ENCODE results near the gene FRMD5. TPM values are rescaled to one million over a fixed set of nuclear protein-coding genes. Genes with fewer than 3 reads are reported as not detected.

The FRMD5 gene
- total RNA-seq, 2 donors from 2014 or later = 25.5 to 52.3 TPM

DNA sequence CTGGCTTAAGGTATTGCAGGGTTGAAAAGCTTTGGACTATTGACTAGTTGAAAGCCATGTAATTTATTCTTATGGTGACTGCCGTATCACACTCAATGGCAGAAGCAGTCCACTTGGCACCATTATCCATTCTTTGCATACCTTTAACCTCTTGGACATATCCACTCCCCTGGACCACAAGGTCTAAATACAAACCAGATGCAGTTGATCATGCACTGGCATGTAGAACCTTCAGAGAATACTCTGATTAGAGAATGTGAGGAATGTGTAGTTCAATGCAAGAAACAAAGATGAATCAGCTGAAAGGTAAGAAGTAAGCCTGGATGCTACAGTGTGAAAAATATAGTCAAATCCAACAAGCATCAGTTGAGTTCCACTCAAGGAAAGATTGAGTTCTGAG lies 93.1 kb downstream of the FRMD5 start:
- no peaks in the 10 kb centered on the region for H3K27me3 ChIP-seq
- H3K36me3 ChIP-seq = no peaks in the 10 kb centered on the region
- no peak overlapping the region for H3K27ac ChIP-seq
- TF ChIP-seq, protein P1, sequence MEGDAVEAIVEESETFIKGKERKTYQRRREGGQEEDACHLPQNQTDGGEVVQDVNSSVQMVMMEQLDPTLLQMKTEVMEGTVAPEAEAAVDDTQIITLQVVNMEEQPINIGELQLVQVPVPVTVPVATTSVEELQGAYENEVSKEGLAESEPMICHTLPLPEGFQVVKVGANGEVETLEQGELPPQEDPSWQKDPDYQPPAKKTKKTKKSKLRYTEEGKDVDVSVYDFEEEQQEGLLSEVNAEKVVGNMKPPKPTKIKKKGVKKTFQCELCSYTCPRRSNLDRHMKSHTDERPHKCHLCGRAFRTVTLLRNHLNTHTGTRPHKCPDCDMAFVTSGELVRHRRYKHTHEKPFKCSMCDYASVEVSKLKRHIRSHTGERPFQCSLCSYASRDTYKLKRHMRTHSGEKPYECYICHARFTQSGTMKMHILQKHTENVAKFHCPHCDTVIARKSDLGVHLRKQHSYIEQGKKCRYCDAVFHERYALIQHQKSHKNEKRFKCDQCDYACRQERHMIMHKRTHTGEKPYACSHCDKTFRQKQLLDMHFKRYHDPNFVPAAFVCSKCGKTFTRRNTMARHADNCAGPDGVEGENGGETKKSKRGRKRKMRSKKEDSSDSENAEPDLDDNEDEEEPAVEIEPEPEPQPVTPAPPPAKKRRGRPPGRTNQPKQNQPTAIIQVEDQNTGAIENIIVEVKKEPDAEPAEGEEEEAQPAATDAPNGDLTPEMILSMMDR (IDR thresholded peaks at IDR 0.05) = no peak
- H3K4me1 ChIP-seq = peaks cover 0 to 14% of the 10 kb centered on the region in 2 donors
- DNase-seq (ENCODE audit: low spot score) = no peak
- no peaks in the 10 kb centered on the region for H3K9me3 ChIP-seq
- H3K4me3 ChIP-seq = no peak overlapping the region

DNA sequence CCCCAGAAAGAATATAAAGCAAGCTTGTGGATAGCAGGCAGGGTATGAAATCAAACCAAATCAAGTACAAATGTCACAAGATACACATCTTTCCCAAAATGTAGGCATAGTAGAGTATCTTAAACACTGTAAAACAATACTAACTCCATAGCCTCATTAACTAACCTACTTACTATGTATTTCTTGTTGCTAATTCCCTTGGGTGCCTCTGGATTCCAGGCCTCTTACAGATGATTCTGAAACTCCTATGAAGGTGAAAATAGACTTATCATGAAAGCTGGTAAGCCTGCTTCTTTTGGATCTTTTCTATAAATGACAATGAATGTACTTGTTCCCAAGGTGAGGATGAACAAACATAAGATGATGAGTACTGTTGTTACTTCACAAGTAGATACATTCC lies 93.8 kb downstream of the FRMD5 start:
- no peak for DNase-seq (ENCODE audit: low spot score)
- Histone ChIP-seq H3K4me1 (peaks cover 0 to 14% of the 10 kb centered on the region in 2 donors), H3K27me3 (no peaks in the 10 kb centered on the region), H3K4me3 (no peak overlapping the region), H3K9me3 (no peaks in the 10 kb centered on the region), H3K36me3 (no peaks in the 10 kb centered on the region), H3K27ac (no peak overlapping the region)
- TF ChIP-seq, protein P1 (IDR thresholded peaks at IDR 0.05) = no peak

DNA sequence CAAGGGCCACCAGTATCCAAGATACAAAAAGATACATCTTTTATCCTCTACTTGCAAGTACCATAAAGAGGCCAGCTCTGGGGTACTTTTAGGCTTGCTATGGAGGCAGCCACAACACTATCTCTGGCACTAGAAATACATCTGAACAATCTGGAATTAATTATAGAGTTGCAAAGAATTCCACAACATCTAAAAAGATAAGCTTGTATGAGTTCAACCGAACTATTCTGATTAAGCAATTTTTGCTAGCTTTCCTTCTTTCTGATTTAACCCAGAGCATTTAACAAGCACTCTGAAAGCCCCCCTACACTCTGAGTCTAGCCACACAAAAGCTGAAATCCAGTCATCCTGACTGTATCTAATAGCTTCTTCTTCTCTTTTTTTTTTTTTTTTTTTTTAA lies 95.4 kb downstream of the FRMD5 start:
- Histone ChIP-seq H3K4me3 (no peak overlapping the region), H3K27ac (no peak overlapping the region), H3K9me3 (no peaks in the 10 kb centered on the region), H3K36me3 (no peaks in the 10 kb centered on the region), H3K27me3 (no peaks in the 10 kb centered on the region), H3K4me1 (peaks cover 0 to 14% of the 10 kb centered on the region in 2 donors)
- TF ChIP-seq, protein P1 (IDR thresholded peaks at IDR 0.05) = no peak
- no peak for DNase-seq (ENCODE audit: low spot score)

DNA sequence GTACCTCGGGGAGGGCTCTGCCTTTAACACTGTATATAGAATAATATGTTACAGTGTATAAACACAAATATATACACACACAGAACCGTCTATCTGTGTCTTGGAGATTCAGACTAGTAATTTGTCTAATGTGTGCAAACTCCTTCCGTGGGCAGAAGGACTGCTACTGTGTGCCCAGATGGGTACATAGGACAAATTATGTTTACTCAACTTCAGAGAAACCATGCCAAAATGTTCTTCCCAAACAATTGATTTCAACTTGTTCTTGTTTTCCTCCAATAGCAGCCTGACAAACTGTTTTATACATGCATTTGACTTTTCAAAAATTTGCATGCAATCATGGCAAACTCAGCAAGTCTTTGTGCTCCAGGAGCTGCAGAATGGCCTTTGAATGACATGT lies 97.5 kb downstream of the FRMD5 start:
- H3K36me3 ChIP-seq = no peaks in the 10 kb centered on the region
- TF ChIP-seq, protein P1 (IDR thresholded peaks at IDR 0.05) = no peak
- H3K4me3 ChIP-seq = no peak overlapping the region
- H3K27me3 ChIP-seq = no peaks in the 10 kb centered on the region
- no peak overlapping the region for H3K27ac ChIP-seq
- peaks cover 0 to 9% of the 10 kb centered on the region in 2 donors for H3K4me1 ChIP-seq
- H3K9me3 ChIP-seq = no peaks in the 10 kb centered on the region
- no peak for DNase-seq (ENCODE audit: low spot score)

DNA sequence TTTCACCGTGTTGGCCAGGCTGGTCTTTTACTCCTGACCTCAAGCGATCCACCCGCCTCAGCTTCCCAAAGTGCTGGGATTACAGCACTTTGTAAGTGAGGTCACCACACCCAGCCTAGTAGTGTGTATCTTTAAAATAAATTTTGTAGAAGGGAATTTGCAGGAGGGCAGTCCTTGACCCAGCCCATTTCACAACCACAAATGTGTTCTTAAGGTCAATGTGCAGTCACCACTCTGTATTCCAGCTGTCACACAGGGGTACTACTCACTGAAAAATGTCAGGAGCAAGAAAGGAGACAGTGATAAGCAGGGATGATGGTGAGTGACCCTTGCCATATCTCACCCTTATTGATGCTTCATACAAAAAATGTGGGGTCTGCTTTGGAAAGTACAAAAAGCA lies 98.5 kb downstream of the FRMD5 start:
- TF ChIP-seq, protein P1 (IDR thresholded peaks at IDR 0.05) = no peak
- H3K36me3 ChIP-seq = no peaks in the 10 kb centered on the region
- no peaks in the 10 kb centered on the region for H3K9me3 ChIP-seq

DNA sequence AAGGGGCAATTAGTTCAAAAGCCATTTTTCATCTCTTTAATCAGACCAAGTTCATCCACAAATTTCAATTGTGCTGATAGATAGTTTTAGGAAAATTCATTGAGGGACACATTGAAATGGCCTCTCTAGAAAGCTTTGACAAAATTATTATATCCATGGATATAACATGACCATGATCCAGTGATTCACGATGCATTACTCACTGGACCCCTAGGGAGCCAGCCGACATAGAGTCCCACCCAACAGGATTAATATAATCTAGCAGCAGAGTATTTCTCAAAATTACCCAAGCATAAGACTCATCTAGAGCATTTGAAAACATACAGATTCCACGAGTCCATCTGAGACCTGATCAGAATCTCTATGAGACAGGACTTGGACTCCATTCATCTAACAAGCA lies 100.3 kb downstream of the FRMD5 start:
- Histone ChIP-seq H3K27ac (no peak overlapping the region), H3K27me3 (no peaks in the 10 kb centered on the region), H3K9me3 (no peaks in the 10 kb centered on the region), H3K4me1 (no peaks in the 10 kb centered on the region), H3K4me3 (no peak overlapping the region), H3K36me3 (no peaks in the 10 kb centered on the region)
- TF ChIP-seq, protein P1 (IDR thresholded peaks at IDR 0.05) = no peak
- DNase-seq (ENCODE audit: low spot score) = no peak

More for the DNA sequence above, 98.5 kb downstream of the FRMD5 start:
- H3K27ac ChIP-seq = no peak overlapping the region
- DNase-seq (ENCODE audit: low spot score) = no peak
- no peaks in the 10 kb centered on the region for H3K27me3 ChIP-seq
- H3K4me1 ChIP-seq = no peaks in the 10 kb centered on the region
- H3K4me3 ChIP-seq = no peak overlapping the region

All from right atrium auricular region (tissue), 2 donors.